PC-3 (cell line): ENCODE data around the gene RCE1.

Experiments
- EZH2 ChIP-seq: fragments of 300-600 bp; sonication (generic); IDR thresholded peaks from one replicate; pipeline ENCODE4 v1.6.1; 2017; ENCODE audit warnings: antibody characterized with exemption, mild to moderate bottlenecking, low read length; ENCODE audit not compliant: unreplicated experiment
- TF ChIP-seq, protein P1 (sequence below): fragments of 300-600 bp; sonication (generic); conservative IDR thresholded peaks from 2 replicates; pipeline ENCODE4 v1.5.1; 2017; ENCODE audit warnings: antibody characterized with exemption, low read depth, mild to moderate bottlenecking, low read length

DNA sequence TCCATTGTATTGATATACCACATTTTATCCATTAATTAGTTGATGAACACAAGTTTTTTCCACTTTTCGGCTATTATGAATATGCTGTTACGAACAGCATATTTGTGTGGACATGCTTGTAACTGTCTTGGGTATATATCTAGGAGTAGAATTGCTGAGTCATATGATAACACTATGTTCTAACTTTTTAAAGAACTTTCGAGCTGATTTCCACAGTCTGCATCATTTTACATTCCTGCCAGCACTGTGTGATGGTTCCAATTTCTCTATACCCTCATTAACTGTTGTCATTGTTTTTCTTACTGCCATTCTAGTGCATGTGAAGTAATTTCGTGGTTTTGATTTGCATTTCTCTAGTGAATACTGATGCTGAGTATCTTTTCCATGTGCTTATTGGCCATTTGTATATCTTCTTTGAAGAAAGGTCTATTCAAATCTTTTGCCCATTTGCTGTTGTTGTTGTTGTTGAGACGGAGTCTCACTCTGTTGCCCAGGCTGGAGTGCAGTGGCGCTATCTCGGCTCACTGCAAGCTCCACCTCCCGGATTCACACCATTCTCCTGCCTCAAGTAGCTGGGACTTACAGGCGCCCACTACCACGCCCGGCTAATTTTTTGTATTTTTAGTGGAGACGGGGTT, 7.4 kb upstream of the RCE1 start:
- TF ChIP-seq, protein P1, sequence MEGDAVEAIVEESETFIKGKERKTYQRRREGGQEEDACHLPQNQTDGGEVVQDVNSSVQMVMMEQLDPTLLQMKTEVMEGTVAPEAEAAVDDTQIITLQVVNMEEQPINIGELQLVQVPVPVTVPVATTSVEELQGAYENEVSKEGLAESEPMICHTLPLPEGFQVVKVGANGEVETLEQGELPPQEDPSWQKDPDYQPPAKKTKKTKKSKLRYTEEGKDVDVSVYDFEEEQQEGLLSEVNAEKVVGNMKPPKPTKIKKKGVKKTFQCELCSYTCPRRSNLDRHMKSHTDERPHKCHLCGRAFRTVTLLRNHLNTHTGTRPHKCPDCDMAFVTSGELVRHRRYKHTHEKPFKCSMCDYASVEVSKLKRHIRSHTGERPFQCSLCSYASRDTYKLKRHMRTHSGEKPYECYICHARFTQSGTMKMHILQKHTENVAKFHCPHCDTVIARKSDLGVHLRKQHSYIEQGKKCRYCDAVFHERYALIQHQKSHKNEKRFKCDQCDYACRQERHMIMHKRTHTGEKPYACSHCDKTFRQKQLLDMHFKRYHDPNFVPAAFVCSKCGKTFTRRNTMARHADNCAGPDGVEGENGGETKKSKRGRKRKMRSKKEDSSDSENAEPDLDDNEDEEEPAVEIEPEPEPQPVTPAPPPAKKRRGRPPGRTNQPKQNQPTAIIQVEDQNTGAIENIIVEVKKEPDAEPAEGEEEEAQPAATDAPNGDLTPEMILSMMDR = no peak
- TF ChIP-seq EZH2 = no peak
